T-helper 17 cell (primary cell): Measurements from ENCODE around the gene DEPDC7. TPM values are rescaled to one million over a fixed set of nuclear protein-coding genes. Genes with fewer than 3 reads are reported as not detected.
"Not testable (repeated sequence)": the region's sequence is repeated elsewhere in the genome, so short reads cannot be mapped to it uniquely, and the experiment has no call there.

Experiments
- ATAC-seq: fragments of 150-1000 bp; cut with Tn5 transposase; 2 replicates; pipeline ENCODE4 v1.10.0; 2021; ENCODE audit warnings: mild to moderate bottlenecking, moderate library complexity
- DNase-seq, 3 donors: peaks; one replicate each; pipeline versions ENCODE4 v3.0.0 to v3.0.0-alpha.2; 2020 to 2021
- H3K9me3 ChIP-seq: one replicate; pipeline ENCODE4 v1.7.0; 2013; ENCODE audit warnings: low read length, mild to moderate bottlenecking; ENCODE audit not compliant: control insufficient read depth, poor library complexity, severe bottlenecking
- H3K27ac Mint-ChIP-seq: one replicate; pipeline ENCODE4 v1.8.0; 2022; ENCODE audit warnings: mild to moderate bottlenecking, moderate library complexity, mixed read lengths
- H3K27me3 Mint-ChIP-seq: one replicate; pipeline ENCODE4 v1.8.0; 2022; ENCODE audit warnings: mixed read lengths
- H3K36me3 Mint-ChIP-seq: one replicate; pipeline ENCODE4 v1.8.0; 2022; ENCODE audit warnings: low read depth, mixed read lengths
- H3K4me1 Mint-ChIP-seq: one replicate; pipeline ENCODE4 v1.8.0; 2022; ENCODE audit warnings: mild to moderate bottlenecking, mixed read lengths
- H3K4me3 Mint-ChIP-seq: one replicate; pipeline ENCODE4 v1.8.0; 2022; ENCODE audit warnings: mild to moderate bottlenecking, moderate library complexity, mixed read lengths
- total RNA-seq, 4 donors: library from RNA in 2 of 4; stranded (reverse) in 2 of 4; gene quantifications; one replicate each; pipeline ENCODE4 v1.2.3 and lab custom pipeline; 2022 to 2026

DEPDC7 gene
- total RNA-seq = under 1 TPM; 0.47 to 0.70 TPM
- total RNA-seq (lab: John Stamatoyannopoulos, UW) = 0.38 to 1.3 reads per million in 2 donors

DNA sequence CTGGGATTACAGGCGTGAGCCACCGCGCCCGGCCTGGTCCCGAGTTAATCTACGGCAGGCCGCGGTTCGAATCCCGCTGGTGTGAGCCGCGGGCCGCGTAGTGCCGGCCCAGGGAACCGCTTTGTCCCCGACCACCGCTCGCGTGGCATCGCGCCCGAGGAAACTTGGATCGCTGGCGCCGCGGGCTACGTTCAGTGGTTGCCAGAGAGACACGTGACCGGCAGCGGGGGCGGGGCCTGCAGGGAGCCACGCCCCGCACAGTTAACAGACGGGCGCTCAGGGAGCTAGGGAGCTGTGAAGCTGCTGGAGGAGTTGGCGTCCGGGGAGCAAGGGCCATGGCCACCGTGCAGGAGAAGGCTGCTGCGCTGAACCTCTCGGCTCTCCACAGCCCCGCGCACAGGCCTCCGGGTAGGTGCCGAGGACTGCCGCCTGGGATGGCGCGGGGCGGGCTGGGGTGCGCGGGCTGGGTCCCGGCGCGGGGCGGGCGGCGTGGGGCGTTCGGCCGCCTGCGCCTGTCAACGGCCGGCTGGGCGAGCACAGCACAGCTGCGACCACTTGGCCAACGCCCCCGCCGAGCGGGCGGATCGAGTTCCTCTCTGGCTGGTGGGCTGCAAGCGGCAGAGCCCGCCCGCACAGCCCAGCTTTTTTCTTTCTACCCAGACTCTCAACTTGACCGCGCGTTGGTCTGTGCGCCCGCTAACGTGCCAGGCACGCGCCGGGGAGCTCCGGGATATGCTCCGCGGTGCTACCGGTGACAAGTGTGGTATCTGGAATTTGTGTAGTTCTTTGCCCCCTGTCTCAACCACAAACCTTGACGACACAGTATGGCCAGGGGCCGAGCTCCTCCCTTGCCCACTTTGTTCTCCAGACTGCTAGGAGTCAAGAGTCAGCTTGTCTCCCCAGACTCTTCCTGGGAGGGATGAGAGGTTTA is at the start of gene DEPDC7:
TSS of gene DEPDC7 (plus strand) at position 258 of the 931 bp plus-strand sequence. CDS start at position 336, 78 bp downstream.
- Mint-ChIP-seq H3K4me1 (peaks cover 17% of the 10 kb centered on the region), H3K4me3 (peak within 1 kb of the TSS; percentile 88), H3K36me3 (no peaks in the 10 kb centered on the region), H3K27me3 (peaks cover 37% of the 10 kb centered on the region), H3K27ac (no peak within 1 kb of the TSS)
- DNase-seq (peak; percentile 56 to 61 (median 57)), ATAC-seq (peak; percentile 81)
- no peaks in the 10 kb centered on the region for H3K9me3 ChIP-seq

DNA sequence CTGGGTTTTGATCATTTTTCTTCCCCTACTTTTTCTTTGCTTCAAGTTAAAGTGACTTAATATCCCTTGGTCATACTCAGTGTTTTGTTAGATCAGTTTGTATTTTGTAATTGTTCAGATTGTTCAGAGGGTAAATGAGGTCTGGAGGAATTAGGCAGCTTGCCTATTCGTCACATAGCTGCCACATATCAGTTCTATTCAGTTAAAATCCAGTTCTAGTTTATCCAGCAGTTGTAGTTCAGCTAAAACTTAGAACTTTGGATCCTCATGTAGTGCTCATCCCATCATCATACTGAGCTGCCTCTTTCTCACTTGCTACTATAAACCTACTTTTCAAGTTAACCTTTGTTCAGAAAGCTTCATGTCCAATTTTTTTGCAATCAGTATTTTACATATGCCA is 47.1 kb upstream of the DEPDC7 start:
- Mint-ChIP-seq H3K27me3 (no peaks in the 10 kb centered on the region), H3K36me3 (peaks cover 2% of the 10 kb centered on the region), H3K4me1 (peaks cover 2% of the 10 kb centered on the region), H3K27ac (no peak overlapping the region), H3K4me3 (no peak overlapping the region)
- DNase-seq (no peak), ATAC-seq (no peak)
- H3K9me3 ChIP-seq = no peaks in the 10 kb centered on the region

DNA sequence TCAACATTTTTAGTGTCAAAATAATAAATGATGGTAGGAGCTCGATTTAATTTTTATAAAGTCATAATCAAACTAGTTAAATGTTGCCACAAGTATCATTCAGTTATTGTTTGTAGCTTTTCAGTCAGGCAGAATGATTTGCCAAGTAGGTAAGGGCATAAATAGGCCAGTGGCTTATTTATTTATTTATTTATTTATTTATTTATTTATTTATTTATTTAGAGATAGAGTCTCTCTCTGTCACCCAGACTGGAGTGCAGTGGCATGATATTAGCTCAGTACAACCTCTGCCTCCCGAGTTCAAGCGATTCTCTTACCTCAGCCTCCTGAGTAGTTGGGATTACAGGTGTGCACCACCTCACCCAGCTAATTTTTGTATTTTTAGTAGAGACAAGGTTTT is 43.4 kb upstream of the DEPDC7 start:
- ATAC-seq, DNase-seq, H3K9me3 ChIP-seq, H3K27ac Mint-ChIP-seq, H3K4me3 Mint-ChIP-seq, H3K27me3 Mint-ChIP-seq, H3K36me3 Mint-ChIP-seq, H3K4me1 Mint-ChIP-seq: not testable (repeated sequence)

DNA sequence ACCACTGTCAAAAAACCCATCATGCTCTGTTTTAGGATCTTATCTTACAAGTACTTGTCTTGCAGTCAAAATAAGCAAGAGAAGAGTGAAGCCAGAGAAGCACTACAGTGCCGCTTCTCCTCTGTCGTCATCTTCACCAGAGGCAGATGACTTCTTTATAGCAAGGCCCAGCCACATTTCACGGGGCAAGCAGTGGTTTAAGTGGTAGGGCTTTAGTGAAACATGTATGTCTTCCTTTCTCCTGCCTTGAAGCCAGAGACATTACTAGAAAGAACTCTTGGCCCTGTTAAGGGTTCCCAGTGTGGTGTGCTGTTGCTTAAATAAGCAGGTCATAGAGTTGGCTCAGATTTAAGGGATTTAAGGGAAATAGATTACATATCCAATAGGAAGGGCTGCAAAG is 42.9 kb upstream of the DEPDC7 start:
- H3K36me3 Mint-ChIP-seq = no peaks in the 10 kb centered on the region
- no peak for ATAC-seq

DNA sequence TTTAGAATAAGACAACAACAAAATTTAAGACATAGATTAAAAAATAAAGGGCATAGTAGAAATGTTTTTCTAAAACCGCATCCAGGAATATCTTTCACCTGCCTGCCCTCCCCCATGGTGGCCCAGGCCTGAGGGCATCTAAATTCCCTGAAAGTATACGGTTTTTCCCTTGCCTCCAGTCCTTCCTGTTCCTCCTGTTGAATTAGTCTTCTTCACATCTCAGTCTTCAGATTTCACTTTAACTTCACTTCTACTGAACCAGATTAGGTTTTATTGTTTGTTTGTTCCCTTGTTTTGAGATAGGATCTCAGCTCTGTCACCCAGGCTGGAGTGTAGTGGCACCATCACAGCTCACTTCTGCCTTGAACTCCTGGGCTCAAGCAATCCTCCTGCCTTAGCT is 33.1 kb upstream of the DEPDC7 start:
- DNase-seq (no peak), ATAC-seq (no peak)
- Mint-ChIP-seq H3K27me3 (no peaks in the 10 kb centered on the region), H3K36me3 (peaks cover 3% of the 10 kb centered on the region), H3K4me1 (peaks cover 2% of the 10 kb centered on the region), H3K27ac (no peak overlapping the region), H3K4me3 (no peak overlapping the region)
- no peaks in the 10 kb centered on the region for H3K9me3 ChIP-seq

More for the DNA sequence above, 42.9 kb upstream of the DEPDC7 start:
- Mint-ChIP-seq H3K27me3 (no peaks in the 10 kb centered on the region), H3K27ac (no peak overlapping the region), H3K4me1 (no peaks in the 10 kb centered on the region), H3K4me3 (no peak overlapping the region)
- H3K9me3 ChIP-seq = no peaks in the 10 kb centered on the region
- no peak for DNase-seq

DNA sequence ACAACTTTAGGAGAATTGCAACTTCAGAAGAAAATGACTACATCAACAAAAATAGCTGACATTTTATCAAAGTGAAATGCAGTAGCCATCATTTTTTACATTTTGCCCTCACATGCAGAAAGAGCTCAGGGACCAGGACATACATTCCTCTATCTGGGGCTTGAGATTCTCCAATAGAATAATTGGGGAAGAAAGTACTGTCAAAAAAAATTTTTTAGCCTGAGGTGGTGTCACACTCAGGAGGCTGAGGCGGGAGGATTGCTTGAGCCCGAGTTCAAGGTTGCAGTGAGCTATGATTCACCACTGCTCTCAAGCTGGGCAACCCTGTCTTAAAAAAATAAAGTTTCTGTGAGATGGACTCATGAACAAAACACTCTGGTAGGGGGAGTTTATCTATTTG is 32.2 kb upstream of the DEPDC7 start:
- ATAC-seq (no peak), DNase-seq (no peak)
- H3K36me3 Mint-ChIP-seq = peaks cover 3% of the 10 kb centered on the region
- H3K4me1 Mint-ChIP-seq = peaks cover 2% of the 10 kb centered on the region
- H3K4me3 Mint-ChIP-seq = no peak overlapping the region
- no peaks in the 10 kb centered on the region for H3K27me3 Mint-ChIP-seq
- H3K27ac Mint-ChIP-seq = no peak overlapping the region
- H3K9me3 ChIP-seq = no peaks in the 10 kb centered on the region

DNA sequence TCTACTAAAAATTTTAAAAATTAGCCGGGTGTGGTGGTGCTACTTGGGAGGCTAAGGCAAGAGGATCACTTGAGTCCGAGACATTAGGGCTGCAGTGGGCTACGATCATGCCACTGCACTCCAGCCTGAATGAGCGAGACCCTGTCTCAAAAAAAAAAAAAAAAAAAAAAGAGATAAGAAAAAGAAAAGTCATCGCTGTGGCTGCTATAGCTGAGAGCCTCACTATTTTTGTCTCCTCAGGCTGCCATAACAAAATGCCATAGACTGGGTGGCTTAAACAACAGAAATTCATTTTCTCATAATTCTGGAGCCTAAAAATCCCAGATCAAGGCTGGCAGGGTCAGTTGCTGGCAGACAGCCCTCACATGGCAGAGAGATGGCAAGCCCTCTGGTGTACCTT is 30.1 kb upstream of the DEPDC7 start:
- no peak for DNase-seq
- H3K27ac Mint-ChIP-seq = no peak overlapping the region
- peaks cover 2% of the 10 kb centered on the region for H3K4me1 Mint-ChIP-seq
- no peaks in the 10 kb centered on the region for H3K9me3 ChIP-seq
- no peak for ATAC-seq
- H3K36me3 Mint-ChIP-seq = peaks cover 3% of the 10 kb centered on the region
- no peaks in the 10 kb centered on the region for H3K27me3 Mint-ChIP-seq
- no peak overlapping the region for H3K4me3 Mint-ChIP-seq

DNA sequence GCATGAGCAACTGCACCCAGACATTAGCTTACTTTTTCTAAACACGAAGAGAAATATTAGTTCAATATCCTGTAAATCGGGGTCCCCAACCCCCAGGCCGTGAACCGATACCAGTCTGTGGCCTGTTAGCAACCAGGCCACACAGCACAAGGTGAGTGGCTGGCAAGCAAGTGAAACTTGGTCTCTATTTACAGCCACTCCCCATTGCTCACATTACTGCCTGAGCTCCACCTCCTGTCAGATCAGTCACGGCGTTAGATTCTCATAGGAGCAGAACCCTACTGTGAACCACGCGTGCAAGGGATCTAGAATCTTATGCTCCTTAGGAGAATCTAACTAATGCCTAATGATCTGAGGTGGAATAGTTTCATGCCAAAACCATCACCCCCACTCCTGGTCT is 27.8 kb upstream of the DEPDC7 start:
- H3K27me3 Mint-ChIP-seq = no peaks in the 10 kb centered on the region
- H3K4me1 Mint-ChIP-seq = peaks cover 2% of the 10 kb centered on the region
- H3K4me3 Mint-ChIP-seq = no peak overlapping the region
- ATAC-seq (no peak), DNase-seq (no peak)
- H3K27ac Mint-ChIP-seq = no peak overlapping the region
- H3K9me3 ChIP-seq = no peaks in the 10 kb centered on the region
- H3K36me3 Mint-ChIP-seq = peaks cover 3% of the 10 kb centered on the region

DNA sequence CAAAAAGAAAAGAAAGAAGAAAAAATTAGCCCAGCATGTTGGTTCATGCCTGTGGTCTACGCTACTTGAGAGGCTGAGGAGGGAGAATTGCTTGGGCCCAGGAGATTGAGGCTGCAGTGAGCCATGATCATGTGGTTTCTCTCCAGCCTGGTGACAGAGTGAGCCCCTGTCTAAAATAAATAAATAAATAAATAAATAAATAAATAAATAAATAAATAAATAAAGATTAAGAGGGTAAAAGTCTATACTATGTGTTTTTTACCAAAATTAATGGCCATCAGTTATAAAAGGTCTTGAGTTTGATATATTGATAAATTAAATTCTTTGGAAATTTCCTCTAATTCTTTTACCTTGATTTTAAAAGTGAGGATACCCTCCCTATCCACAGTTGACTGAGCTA is 25.2 kb upstream of the DEPDC7 start:
- H3K27me3 Mint-ChIP-seq = no peaks in the 10 kb centered on the region

DNA sequence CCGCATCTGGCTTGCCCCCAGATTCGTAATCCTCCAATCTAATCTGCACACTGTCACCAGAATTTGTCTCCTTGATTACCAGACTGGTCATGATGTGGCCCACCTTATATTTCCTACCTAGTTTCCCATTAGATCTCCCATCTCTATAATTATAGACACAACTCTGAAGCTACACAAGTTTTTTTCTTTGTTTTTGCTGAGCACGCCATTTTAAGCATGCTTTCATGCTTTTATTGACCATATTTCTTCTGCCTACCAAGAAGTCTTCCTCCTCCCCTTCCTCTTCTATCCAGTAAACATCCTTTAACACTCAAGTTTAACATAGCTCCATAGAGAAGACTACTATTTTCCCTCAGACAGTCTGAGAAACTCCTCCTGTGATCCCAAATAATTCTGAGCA is 24.3 kb upstream of the DEPDC7 start:
- ATAC-seq = no peak
- H3K36me3 Mint-ChIP-seq = peaks cover 3% of the 10 kb centered on the region
- no peak overlapping the region for H3K27ac Mint-ChIP-seq
- H3K9me3 ChIP-seq = no peaks in the 10 kb centered on the region
- H3K27me3 Mint-ChIP-seq = no peaks in the 10 kb centered on the region
- H3K4me3 Mint-ChIP-seq = no peak overlapping the region
- DNase-seq = no peak
- no peaks in the 10 kb centered on the region for H3K4me1 Mint-ChIP-seq

More for the DNA sequence above, 25.2 kb upstream of the DEPDC7 start:
- H3K36me3 Mint-ChIP-seq = peaks cover 3% of the 10 kb centered on the region
- DNase-seq (no peak), ATAC-seq (no peak)
- no peak overlapping the region for H3K4me3 Mint-ChIP-seq
- H3K4me1 Mint-ChIP-seq = no peaks in the 10 kb centered on the region
- no peaks in the 10 kb centered on the region for H3K9me3 ChIP-seq
- H3K27ac Mint-ChIP-seq = no peak overlapping the region

DNA sequence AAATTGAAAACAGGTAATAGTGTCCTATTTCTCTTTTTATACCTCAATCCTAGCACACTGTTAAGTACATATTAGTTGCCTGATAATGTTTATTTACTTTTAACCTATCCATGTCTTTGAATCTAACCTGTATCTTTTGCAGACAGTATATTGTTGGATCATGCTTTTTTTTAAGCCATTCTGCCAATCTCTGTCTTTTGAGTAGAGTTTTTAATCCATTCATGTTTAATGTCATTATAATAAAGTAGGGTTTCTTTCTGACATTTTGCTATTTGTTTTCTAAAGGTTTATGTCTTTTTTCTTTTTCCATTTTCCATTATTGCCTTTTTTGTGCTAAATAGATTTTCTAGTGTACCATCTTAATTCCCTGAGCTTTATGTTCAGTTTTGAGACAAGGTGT is 23.8 kb upstream of the DEPDC7 start:
- Mint-ChIP-seq H3K27me3 (no peaks in the 10 kb centered on the region), H3K36me3 (peaks cover 3% of the 10 kb centered on the region), H3K27ac (no peak overlapping the region), H3K4me3 (no peak overlapping the region), H3K4me1 (no peaks in the 10 kb centered on the region)
- H3K9me3 ChIP-seq = no peaks in the 10 kb centered on the region
- DNase-seq (no peak), ATAC-seq (no peak)

DNA sequence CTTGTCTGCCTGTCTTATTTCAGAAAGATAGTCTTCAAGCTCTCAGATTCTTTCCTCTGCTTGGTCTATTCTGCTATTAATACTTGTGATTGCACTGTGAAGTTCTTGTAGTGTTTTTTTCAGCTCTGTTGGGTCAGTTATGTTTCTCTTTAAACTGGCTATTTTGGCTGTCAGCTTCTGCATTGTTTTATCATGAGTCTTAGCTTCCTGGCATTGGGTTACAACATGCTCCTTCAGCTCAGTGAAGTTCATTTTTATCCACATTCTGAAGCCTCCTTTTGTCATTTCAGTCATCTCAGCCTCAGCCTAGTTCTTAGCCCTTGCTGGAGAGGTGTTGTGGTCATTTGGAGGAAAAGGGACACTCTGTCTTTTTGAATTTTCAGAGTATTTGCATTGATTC is 15.5 kb upstream of the DEPDC7 start:
- Mint-ChIP-seq H3K4me3 (no peak overlapping the region), H3K36me3 (no peaks in the 10 kb centered on the region), H3K27me3 (no peaks in the 10 kb centered on the region), H3K27ac (no peak overlapping the region), H3K4me1 (peaks cover 6% of the 10 kb centered on the region)
- ATAC-seq = no peak
- no peak for DNase-seq
- H3K9me3 ChIP-seq = no peaks in the 10 kb centered on the region

DNA sequence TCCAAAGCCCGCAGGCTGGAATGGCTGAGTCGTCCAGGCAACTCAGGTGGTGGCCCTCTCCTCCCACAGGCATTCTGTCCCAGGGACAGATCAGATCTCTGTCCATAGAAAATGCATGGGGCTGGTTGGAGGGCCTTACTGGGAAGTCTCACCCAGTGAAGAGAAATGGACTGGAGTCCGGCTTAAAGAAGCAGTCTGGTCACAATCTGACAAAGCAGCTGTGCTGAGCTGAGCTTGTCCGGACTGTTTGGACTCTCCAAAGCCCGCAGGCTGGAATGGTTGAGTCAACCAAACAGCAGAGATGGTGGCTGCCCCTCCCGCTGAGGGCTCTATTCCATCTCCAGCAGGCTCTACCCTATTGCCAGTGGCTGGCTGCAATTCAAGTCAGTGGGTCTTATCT is 14.4 kb upstream of the DEPDC7 start:
- H3K9me3 ChIP-seq = no peaks in the 10 kb centered on the region
- Mint-ChIP-seq H3K27me3 (no peaks in the 10 kb centered on the region), H3K36me3 (no peaks in the 10 kb centered on the region), H3K27ac (no peak overlapping the region), H3K4me1 (peaks cover 17% of the 10 kb centered on the region), H3K4me3 (no peak overlapping the region)
- ATAC-seq = no peak
- no peak for DNase-seq
